Bronchial epithelial cell (primary cell): ENCODE measurements around the gene GRIP1. TPM values are rescaled to one million over a fixed set of nuclear protein-coding genes. Genes with fewer than 3 reads are reported as not detected.

Experiments
- DNase-seq: peaks from one replicate; pipeline ENCODE4 v3.0.0-alpha.2; 2010; ENCODE audit warnings: low read depth
- FAIRE-seq: peaks from 2 replicates; lab custom pipeline; 2011; peaks lifted over from hg19 to GRCh38; lab: Jason Lieb, UNC
- H3K27me3 ChIP-seq: 2 replicates; pipeline ENCODE4 v1.5.1; 2011; ENCODE audit warnings: low read length; ENCODE audit not compliant: control insufficient read depth, insufficient read depth
- H3K36me3 ChIP-seq: 2 replicates; pipeline ENCODE4 v1.5.1; 2011; ENCODE audit warnings: low read length; ENCODE audit not compliant: control insufficient read depth, insufficient read depth
- H3K4me3 ChIP-seq: 2 replicates; pipeline ENCODE4 v1.5.1; 2011; ENCODE audit warnings: mild to moderate bottlenecking, low read depth, low read length, control low read depth
- total RNA-seq: library from RNA; depleted of rRNA; stranded (reverse); fragments of >200 nt; gene quantifications from 2 replicates; pipeline ENCODE4 v1.2.1, GENCODE V29; 2014
- TF ChIP-seq, protein P1 (sequence below): IDR thresholded peaks from 2 replicates; pipeline ENCODE4 v1.5.1; 2011; ENCODE audit warnings: mild to moderate bottlenecking, moderate library complexity, low read length, control low read depth, inconsistent platforms; ENCODE audit not compliant: insufficient read depth, severe bottlenecking

The GRIP1 gene
- total RNA-seq, 1 donor from 2014 or later: 3.9 TPM

DNA sequence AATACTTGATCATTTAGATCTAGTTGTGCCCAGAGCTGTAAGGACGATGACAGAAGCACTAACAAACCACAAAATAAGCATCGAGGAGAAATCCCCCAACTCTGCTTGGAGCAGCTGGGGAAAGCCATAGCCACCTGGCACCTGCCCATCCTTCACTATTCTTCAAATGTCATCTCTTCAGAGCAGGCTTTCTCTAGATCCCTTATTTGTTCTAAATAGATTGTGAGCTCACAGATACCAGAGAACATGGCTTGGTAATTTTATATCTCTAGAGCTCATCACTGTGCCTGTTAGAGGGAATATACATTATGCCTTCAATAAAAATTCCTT lies 50.9 kb downstream of the GRIP1 start:
- H3K36me3 ChIP-seq: no peaks in the 10 kb centered on the region
- DNase-seq: no peak
- no peaks in the 10 kb centered on the region for H3K27me3 ChIP-seq
- FAIRE-seq: no peak
- no peak overlapping the region for H3K4me3 ChIP-seq
- TF ChIP-seq, protein P1, sequence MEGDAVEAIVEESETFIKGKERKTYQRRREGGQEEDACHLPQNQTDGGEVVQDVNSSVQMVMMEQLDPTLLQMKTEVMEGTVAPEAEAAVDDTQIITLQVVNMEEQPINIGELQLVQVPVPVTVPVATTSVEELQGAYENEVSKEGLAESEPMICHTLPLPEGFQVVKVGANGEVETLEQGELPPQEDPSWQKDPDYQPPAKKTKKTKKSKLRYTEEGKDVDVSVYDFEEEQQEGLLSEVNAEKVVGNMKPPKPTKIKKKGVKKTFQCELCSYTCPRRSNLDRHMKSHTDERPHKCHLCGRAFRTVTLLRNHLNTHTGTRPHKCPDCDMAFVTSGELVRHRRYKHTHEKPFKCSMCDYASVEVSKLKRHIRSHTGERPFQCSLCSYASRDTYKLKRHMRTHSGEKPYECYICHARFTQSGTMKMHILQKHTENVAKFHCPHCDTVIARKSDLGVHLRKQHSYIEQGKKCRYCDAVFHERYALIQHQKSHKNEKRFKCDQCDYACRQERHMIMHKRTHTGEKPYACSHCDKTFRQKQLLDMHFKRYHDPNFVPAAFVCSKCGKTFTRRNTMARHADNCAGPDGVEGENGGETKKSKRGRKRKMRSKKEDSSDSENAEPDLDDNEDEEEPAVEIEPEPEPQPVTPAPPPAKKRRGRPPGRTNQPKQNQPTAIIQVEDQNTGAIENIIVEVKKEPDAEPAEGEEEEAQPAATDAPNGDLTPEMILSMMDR: no peak

DNA sequence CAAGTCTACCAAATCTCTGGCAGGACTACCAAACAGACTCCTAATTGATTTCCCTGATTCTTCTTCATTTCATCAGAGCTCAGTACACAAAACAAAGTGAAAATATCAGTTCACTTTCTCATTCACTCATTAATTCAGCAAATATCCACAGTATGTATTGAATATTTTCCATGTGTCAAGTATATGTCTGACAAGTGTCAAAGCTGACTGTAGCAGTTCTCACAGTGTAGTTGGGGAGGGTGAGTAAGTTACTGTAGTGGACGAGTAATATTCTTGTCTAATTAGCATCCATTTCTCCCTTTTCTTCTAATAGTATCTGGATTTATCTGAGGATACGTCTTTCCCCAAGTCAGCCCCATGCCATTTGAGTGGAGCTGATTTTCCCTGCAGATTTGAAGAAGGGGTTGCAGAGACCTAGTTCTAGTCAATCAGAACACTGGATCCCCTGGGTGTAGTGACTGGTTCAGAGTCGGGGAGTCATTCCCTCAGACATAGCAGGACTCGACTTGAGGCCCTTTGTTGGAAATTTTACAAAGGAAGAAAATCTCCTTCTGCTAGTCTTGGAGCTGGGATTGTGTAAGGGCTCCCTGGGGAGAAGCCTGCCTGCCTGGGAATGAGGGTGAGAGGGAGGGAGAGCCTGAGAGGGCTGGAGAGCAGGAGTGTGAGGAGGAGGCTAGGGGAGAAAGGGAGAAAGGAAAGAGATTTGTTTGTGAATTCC lies 51.4 kb downstream of the GRIP1 start:
- TF ChIP-seq, protein P1: no peak
- DNase-seq: no peak
- no peak overlapping the region for H3K4me3 ChIP-seq
- H3K27me3 ChIP-seq: no peaks in the 10 kb centered on the region
- no peak for FAIRE-seq
- no peaks in the 10 kb centered on the region for H3K36me3 ChIP-seq

DNA sequence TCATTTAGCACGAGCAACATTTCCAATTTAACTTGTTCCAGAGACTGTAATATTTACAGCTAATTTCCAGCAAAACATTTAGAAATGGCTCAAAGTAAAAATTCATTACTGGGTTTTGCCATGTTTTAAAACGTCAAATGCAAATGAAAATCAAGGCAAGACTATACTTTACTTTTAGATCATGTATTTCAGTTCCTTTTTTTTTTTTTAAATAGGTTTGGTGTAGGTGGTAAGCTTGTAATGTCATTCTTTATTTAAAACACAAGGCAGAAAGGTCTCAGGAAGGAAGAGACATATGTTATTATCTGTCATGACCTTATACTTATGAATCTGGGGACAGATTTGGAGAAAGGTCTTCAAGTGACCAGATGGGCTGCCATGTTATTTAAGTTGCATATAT lies 54.1 kb downstream of the GRIP1 start:
- FAIRE-seq (no peak), DNase-seq (no peak)
- H3K27me3 ChIP-seq: no peaks in the 10 kb centered on the region
- TF ChIP-seq, protein P1: no peak
- H3K4me3 ChIP-seq: no peak overlapping the region
- H3K36me3 ChIP-seq: no peaks in the 10 kb centered on the region

DNA sequence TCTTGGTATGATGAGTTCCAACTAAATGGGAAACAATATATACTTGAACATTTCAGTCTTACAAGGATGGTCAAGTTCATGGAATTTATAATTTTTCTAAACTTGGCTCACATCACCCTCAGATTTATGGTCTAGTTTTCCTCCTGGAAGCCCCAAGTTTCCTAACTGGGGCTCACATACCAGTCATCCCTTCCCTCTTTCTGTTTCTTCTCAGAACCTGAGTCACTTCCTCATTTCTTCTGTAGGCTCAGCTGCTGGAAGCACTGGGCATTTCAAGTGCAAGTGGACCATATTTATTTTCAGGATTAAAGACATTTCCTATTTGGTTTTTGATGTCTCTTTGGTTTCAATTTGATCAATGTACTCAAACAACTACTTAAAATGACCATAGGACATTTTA lies 55.4 kb downstream of the GRIP1 start:
- DNase-seq (peak; percentile 34), FAIRE-seq (no peak)
- TF ChIP-seq, protein P1: no peak
- no peaks in the 10 kb centered on the region for H3K36me3 ChIP-seq
- H3K27me3 ChIP-seq: no peaks in the 10 kb centered on the region
- no peak overlapping the region for H3K4me3 ChIP-seq

DNA sequence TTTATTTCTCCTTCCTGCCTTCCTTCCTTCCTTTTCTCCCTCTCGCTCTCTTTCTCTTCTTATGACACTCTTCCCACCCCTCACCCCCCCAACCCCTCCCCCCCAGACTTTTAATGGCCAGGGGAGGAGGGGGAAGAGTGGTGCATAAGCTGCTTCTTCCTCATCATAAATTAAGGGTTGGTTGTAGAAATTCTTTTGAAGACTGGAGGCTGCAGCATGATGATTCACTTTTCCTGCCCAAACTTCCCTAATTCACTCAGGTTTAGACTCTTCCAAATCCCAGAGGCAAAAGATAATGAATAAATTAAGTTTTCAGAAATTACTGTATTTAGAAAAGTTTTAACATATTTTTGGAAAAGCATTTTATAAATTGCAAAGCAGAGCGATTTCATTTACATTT lies 58.2 kb downstream of the GRIP1 start:
- FAIRE-seq (no peak), DNase-seq (no peak)
- H3K4me3 ChIP-seq: no peak overlapping the region
- no peaks in the 10 kb centered on the region for H3K27me3 ChIP-seq
- H3K36me3 ChIP-seq: no peaks in the 10 kb centered on the region
- TF ChIP-seq, protein P1: no peak

DNA sequence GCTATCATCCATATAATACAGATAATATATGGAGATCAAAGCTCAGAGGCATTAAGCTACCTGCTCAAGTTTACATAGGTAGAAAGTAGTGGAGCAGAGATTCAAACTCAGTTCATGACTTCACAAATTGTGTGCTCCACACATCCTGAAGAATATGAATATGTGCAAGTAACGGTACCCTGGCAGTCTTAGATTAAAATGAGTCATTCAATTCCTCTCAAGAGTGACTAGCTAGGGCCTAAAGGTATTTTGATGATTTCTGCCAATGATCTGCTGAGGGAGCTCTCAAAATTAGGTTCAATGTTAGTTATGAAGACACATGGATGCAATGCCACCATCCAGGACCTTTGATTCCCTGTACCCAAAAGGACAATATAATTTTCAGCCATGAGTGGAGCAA lies 58.9 kb downstream of the GRIP1 start:
- DNase-seq (peak; percentile 45), FAIRE-seq (no peak)
- Histone ChIP-seq H3K4me3 (no peak overlapping the region), H3K36me3 (no peaks in the 10 kb centered on the region), H3K27me3 (no peaks in the 10 kb centered on the region)
- TF ChIP-seq, protein P1: no peak
